NCI-H82 (cell line): Measurements from ENCODE around the gene MYOM1.

Experiments used
- DNase-seq: peaks from one replicate; lab custom pipeline; 2025; lab: John Stamatoyannopoulos, UW

MYOM1 gene

GRCh38 chr18:3151399-3152264 lies 68.1 kb downstream of the MYOM1 start:
- peak; percentile 63 for DNase-seq

- no peak for DNase-seq
Observed at GRCh38 chr18:3150688-3151087, 69.1 kb downstream of the MYOM1 start.

GRCh38 chr18:3150274-3150673 lies 69.5 kb downstream of the MYOM1 start:
- DNase-seq = no peak

GRCh38 chr18:3148930-3149535 lies 70.7 kb downstream of the MYOM1 start:
- peak; percentile 83 for DNase-seq

GRCh38 chr18:3147935-3148554 lies 71.7 kb downstream of the MYOM1 start:
- DNase-seq = no peak

GRCh38 chr18:3140986-3141639 lies 78.7 kb downstream of the MYOM1 start:
- no peak for DNase-seq

GRCh38 chr18:3140342-3140741 lies 79.4 kb downstream of the MYOM1 start:
- no peak for DNase-seq

GRCh38 chr18:3139406-3139805 lies 80.4 kb downstream of the MYOM1 start:
- DNase-seq = no peak

GRCh38 chr18:3138274-3138975 lies 81.3 kb downstream of the MYOM1 start:
- no peak for DNase-seq

GRCh38 chr18:3135536-3135935 lies 84.2 kb downstream of the MYOM1 start:
- no peak for DNase-seq

- no peak for DNase-seq
Observed at GRCh38 chr18:3132700-3133099, 87.1 kb downstream of the MYOM1 start.

- DNase-seq = no peak
Observed at GRCh38 chr18:3130344-3130743, 89.4 kb downstream of the MYOM1 start.

- peak; percentile 88 for DNase-seq
Observed at GRCh38 chr18:3129053-3129864, 90.5 kb downstream of the MYOM1 start.

- DNase-seq = no peak
Observed at GRCh38 chr18:3126457-3127097, 93.2 kb downstream of the MYOM1 start.

GRCh38 chr18:3124822-3125221 lies 94.9 kb downstream of the MYOM1 start:
- no peak for DNase-seq

GRCh38 chr18:3122851-3123250 lies 96.9 kb downstream of the MYOM1 start:
- DNase-seq = no peak

- no peak for DNase-seq
Observed at GRCh38 chr18:3121259-3121658, 98.5 kb downstream of the MYOM1 start.

GRCh38 chr18:3120356-3120755 lies 99.4 kb downstream of the MYOM1 start:
- no peak for DNase-seq

GRCh38 chr18:3119401-3120341 lies 100.1 kb downstream of the MYOM1 start:
- no peak for DNase-seq
